NCI-H1417 treated with DMSO at 0.1 percent for 48 hours (cell line): ENCODE results near the gene STX19.
A peak's percentile ranks its signal among the peaks of the same experiment; 100 is the strongest.

Experiments used
- DNase-seq: peaks from one replicate; lab custom pipeline; 2025; lab: John Stamatoyannopoulos, UW

The STX19 gene

GRCh38 chr3:94036909-94037507 lies 8.6 kb upstream of the STX19 start:
- DNase-seq = no peak

DNA sequence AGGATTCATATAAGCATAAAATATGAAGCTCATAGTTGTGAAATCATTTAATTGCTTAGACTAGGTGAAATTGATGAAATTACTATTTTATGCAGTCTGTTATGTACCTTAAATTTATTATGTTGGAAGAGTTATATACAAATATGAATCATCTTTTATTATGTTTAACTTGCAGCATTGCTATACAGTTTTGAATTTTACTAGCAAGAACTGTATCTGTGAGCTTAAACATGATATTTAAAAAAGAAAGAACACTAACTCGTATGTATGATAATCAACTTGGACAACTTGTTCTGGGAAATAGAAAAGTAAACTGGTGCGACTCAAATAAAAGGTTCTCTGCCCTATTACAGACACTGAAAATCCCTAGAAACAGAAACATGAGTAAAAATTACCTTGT lies 1.8 kb downstream of the STX19 start:
- no peak for DNase-seq

GRCh38 chr3:94024385-94024784 lies 4.0 kb downstream of the STX19 start:
- DNase-seq = no peak

GRCh38 chr3:94020293-94020692 lies 8.1 kb downstream of the STX19 start:
- DNase-seq = no peak

- DNase-seq = no peak
Measured at GRCh38 chr3:94019659-94020058, 8.7 kb downstream of the STX19 start.

GRCh38 chr3:94015025-94015424 lies 13.4 kb downstream of the STX19 start:
- no peak for DNase-seq

DNA sequence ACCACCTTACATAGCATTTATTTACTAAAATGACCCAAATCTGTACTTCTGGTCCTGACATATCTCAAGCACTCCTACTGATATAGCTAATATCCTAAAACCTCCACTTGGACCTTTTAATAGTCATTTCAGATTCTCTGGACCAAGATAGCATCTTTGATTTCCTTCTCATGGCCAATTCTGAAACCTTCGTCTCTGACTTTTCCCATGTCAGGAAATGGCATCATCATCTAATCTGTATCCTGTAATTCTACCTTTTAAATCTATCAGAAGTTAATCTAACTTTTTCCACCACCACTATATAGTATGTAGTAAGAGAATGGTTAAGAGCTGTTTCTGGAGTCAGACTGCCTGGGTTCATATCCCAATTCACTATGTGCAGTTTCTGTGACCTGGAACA lies 16.2 kb downstream of the STX19 start:
- no peak for DNase-seq

DNA sequence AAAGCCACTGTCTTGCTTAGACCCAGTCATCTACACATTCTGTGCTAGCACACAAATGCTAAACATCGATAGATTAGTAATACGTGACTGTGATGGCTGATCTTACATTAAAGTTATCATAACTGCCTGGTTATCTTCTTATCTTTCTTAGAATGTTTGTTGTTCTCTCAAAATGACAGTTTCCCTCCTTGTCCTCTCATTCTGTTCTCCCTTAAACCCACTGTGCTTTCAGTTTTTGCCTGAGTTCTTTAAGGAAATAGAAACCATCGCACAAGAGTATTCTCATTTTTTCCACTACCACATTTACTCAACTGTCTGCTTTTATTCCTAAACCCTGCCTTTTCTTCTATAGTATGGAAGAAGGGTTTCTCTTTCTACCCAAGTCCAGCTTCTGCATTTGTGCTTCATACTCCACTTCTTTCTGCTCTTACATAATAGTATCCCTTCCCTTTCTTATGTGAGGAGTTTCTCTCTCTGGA lies 17.1 kb downstream of the STX19 start:
- no peak for DNase-seq

DNA sequence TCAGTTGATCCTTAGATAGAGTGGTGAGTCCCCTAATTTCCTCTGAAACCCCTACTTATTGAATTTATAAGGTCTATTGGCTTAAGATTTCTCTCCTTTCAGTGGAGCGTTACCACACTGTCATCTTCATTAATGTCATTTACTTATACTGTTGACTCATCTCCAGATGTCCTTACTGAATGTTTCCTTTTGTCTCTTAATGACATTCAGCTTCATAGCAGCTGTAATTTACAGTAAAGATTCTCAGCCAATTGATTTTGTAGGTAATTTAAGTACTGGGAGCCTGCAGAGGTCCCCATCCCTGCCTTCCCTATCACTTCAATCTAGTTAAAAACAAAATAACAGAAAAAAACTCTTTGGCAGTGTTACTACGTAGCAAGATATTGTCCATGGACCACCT lies 18.8 kb downstream of the STX19 start:
- no peak for DNase-seq

DNA sequence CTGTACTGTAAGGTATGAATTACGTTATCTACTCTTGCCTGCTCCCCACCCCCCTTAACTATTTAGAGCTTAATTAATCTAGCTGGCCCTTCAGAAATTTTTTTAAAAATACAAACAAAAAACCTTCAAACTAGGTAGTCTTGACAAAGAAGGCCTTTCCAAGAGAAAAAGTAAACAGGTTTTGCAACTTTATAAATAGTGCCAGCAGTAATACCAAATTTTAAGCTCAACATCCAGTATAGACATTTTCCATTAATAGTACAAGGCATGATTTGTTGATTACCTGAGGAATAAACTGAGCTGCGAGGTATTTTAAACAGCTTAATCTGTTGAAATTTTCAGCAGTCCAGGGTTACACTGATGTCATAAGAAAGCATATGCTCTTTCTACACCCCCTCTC lies 20.1 kb downstream of the STX19 start:
- no peak for DNase-seq

DNA sequence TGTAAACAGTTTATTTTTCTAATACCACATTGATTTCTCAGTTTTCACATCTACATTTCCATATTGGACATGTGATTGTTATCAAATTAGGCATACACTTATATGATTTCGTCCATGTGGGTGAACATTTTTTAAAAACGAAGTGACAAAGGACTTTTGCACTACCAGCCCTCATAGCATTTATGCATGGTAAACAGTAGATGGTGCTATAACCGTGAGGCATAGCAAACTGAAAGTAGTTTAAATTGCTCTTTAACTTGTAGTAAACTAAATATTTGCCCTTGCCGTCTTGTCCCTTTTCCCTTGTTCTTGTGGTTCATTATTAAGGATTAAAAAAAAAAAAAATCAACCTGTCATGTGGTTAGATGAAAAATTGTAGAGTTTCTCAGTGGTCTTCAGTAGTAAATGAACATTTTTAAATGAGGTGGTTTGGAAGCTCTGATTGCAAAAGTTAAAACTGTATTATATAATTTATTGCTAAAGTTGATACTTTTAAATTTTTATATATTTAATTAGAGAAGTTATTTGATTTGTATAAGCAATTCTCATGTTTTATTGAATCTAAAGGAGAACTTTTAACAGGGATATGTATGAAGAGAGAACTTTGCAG lies 24.0 kb downstream of the STX19 start:
- no peak for DNase-seq

DNA sequence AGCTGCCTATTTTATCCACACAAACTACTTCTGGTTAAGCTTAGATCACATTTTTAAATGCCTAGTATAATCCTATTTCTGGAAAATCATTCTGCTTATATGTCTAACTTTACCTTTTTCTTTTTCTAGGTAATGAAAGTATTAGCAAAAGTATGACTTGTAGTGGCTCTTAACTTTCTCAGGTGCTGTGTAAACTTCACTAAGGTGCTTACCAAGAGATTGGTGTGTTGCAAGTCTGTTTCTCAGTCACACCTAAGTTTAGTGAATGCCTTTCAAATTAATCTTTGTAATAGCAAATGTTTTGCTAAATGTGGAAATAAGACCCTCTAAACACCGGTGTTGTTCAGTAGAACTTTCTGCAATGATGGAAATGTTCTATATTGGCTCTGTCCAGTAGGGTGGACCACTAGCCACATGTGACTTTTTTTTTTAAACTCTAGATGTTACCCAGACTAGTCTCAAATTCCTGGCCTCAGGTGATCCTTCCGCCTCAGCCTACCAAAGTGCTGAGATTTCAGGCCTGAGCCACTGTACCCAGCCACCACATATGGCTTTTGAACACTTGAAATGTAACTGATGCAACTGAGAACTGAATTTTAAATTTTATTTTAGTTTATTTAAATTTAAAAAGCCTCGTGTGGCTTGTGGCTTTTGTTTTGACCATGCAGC lies 26.4 kb downstream of the STX19 start:
- DNase-seq = no peak

GRCh38 chr3:94001191-94001590 lies 27.2 kb downstream of the STX19 start:
- DNase-seq = no peak

GRCh38 chr3:93994056-93994455 lies 34.3 kb downstream of the STX19 start:
- DNase-seq = no peak

GRCh38 chr3:93992207-93992606 lies 36.2 kb downstream of the STX19 start:
- no peak for DNase-seq

GRCh38 chr3:93991631-93992030 lies 36.8 kb downstream of the STX19 start:
- DNase-seq = no peak

- no peak for DNase-seq
Measured at GRCh38 chr3:93989241-93989640, 39.2 kb downstream of the STX19 start.

- no peak for DNase-seq
Measured at GRCh38 chr3:93988764-93989163, 39.6 kb downstream of the STX19 start.

GRCh38 chr3:93988283-93988682 lies 40.1 kb downstream of the STX19 start:
- DNase-seq = no peak

DNA sequence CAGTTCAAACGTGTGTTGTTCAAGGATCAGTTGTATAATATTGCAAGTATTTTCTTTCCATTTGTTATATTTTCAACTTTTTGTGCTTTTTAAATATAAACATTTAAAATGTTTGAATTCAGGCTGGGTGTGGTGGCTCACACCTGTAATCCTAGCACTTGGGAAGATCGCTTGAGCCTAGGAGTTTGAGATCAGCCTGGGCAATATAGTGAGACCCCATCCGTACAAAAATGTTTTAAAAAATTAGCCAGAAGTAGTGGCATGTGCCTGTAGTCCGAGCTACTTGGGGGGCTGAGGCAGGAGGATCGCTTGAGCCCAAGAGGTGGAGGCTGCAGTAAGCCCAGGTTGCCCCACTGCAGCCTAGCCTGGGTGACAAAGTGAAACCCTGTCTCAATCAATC lies 43.8 kb downstream of the STX19 start:
- DNase-seq = no peak

GRCh38 chr3:93983408-93983807 lies 45.0 kb downstream of the STX19 start:
- DNase-seq = no peak

GRCh38 chr3:93981649-93982048 lies 46.7 kb downstream of the STX19 start:
- DNase-seq = no peak

DNA sequence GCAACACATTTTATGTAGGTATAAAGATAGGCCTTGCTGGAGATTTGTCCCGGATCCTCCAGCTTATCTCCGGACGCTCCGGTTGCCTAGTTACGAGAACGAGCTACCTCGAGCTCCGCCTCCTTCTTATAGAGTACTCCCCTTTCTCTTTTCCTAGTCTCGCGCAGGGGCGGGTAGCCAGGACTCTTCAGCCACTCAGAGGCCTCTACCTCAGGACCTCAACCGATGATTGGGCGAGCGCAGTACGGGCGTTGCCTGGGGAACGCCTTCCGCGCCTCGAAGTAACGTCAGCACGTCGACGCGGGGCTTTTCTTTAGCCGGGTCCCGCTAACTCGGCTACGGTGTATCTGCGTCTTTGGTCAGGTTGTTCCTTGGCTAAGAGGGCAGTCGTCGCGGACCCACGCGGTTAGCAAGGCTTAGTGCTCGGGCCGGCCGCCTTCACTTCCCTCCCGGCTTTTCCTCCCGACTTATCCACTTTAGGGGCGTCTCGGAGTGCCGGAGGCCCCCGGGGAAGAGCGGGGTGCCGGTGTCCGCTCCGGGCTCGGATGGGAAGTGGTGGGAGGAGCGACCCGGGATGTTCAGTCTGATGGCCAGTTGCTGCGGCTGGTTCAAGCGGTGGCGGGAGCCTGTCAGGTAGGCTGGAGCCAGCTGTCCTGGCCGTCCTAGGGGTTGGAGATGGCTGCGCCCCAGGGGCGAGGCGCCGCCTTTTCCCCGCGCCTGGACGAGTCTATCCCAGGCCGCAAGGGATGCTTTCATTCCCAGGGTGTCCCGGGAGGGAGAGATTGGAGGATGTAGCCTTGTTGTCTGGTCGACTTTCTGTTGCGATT lies 48.3 kb downstream of the STX19 start, which contains the start of gene ARL13B:
Gene ARL13B, plus strand, starts transcription at position 306 of the 827 bp plus-strand sequence. Its CDS starts 269 bp downstream, at position 575.
- peak; percentile 94 for DNase-seq
